ENCODE data around the gene EIF1. TPM values are rescaled to one million over a fixed set of nuclear protein-coding genes. Genes with fewer than 3 reads are reported as not detected.

The EIF1 gene
- total RNA-seq, 1 donor from 2014 or later = 1,088 TPM

DNA sequence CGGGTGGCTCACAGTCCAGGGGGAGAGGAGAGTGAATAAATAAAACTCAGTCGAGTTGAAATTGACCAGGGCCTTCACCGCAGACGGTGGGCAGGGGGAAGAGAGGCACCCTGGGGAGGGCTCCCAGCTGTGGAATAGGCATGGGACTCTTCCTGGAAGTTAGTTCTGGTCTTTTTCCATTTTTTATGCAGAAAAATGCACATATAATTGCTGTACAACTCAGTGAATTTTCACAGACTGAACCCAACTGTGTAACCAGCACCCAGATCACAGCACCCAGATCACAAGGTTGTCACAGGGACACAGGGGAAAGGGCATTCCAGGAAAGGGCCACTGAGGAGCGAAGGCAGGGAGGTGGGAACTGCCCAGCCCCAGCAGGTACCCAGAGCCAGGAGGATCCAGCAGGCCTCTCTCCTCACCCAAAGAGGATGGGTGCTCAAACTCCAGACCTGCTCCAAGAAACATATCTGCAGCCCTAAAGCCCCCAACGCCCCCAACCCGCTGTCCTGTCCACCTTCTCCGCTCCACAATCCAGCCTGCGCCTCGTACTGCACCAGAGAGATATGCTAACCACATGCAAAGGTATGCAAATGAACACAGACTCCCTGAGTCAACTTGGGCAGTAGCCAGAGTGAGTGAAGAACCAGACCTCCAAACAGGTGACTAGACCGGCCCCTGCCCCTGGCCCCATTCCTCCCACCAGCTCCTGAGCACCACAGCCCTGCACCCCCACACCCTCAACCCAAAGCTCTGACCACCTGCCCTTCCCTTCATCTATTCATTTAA lies 29.1 kb upstream of the EIF1 start:
- no peak overlapping the region for H3K4me3 Mint-ChIP-seq (ENCODE audit: unreplicated experiment)
- H3K27me3 Mint-ChIP-seq (ENCODE audit: unreplicated experiment) = peaks cover 2% of the 10 kb centered on the region
- H3K27ac Mint-ChIP-seq (ENCODE audit: unreplicated experiment) = no peak overlapping the region
- DNase-seq = no peak
- H3K36me3 Mint-ChIP-seq (ENCODE audit: unreplicated experiment) = no peaks in the 10 kb centered on the region
- H3K9me3 Mint-ChIP-seq (ENCODE audit: unreplicated experiment) = peaks cover 7% of the 10 kb centered on the region
- no peak for TF ChIP-seq CTCF (IDR thresholded peaks at IDR 0.05; ENCODE audit: partially characterized antibody, unreplicated experiment)
- peaks cover 3% of the 10 kb centered on the region for H3K4me1 Mint-ChIP-seq (ENCODE audit: low read depth, unreplicated experiment)

GRCh38 chr17:41660221-41660711 lies 28.4 kb upstream of the EIF1 start:
- TF ChIP-seq CTCF (IDR thresholded peaks at IDR 0.05; ENCODE audit: partially characterized antibody, unreplicated experiment) = no peak
- no peak overlapping the region for H3K27ac Mint-ChIP-seq (ENCODE audit: unreplicated experiment)
- DNase-seq = no peak

DNA sequence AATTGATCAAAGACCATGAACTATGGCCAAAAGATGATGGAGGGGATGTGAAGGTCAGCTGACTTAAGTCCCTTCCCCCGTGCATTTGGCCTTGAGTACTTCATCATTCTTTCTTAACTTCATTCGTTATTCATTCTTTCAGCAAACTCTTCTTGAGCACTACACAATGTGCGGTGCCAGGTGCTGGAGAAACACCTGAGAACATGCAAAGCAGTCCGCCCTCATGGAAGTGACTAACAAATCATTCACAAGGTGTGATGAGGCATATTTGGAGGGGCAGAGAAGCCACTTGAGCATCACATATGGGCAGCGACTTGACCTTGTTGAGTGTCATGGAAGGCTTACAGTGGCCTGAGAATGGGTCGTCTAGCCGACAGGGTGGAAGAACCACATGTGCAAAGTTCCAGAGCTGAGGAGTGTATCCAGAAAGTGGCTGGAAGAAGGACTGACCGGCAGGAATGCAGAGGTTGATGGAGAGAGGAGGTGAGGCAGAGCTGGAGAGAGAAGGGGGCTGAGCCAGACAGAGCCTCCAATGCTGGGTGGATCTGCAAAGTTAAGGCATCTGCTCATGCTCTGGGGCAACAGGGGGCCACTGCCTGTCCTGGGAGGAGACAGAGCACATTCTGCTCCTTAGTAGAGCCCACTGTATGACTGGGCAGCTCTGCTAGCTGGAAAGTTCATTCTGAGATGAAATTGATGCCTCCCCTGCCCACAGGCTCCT lies 25.1 kb upstream of the EIF1 start:
- H3K36me3 Mint-ChIP-seq (ENCODE audit: unreplicated experiment) = no peaks in the 10 kb centered on the region
- H3K4me3 Mint-ChIP-seq (ENCODE audit: unreplicated experiment) = no peak overlapping the region
- no peak overlapping the region for H3K27ac Mint-ChIP-seq (ENCODE audit: unreplicated experiment)
- H3K9me3 Mint-ChIP-seq (ENCODE audit: unreplicated experiment) = peaks cover 10% of the 10 kb centered on the region
- DNase-seq = no peak
- peaks cover 4% of the 10 kb centered on the region for H3K27me3 Mint-ChIP-seq (ENCODE audit: unreplicated experiment)
- TF ChIP-seq CTCF (IDR thresholded peaks at IDR 0.05; ENCODE audit: partially characterized antibody, unreplicated experiment) = no peak
- peaks cover 5% of the 10 kb centered on the region for H3K4me1 Mint-ChIP-seq (ENCODE audit: low read depth, unreplicated experiment)

More at GRCh38 chr17:41660221-41660711, 28.4 kb upstream of the EIF1 start:
- H3K36me3 Mint-ChIP-seq (ENCODE audit: unreplicated experiment) = no peaks in the 10 kb centered on the region
- peaks cover 7% of the 10 kb centered on the region for H3K9me3 Mint-ChIP-seq (ENCODE audit: unreplicated experiment)
- no peak overlapping the region for H3K4me3 Mint-ChIP-seq (ENCODE audit: unreplicated experiment)
- H3K27me3 Mint-ChIP-seq (ENCODE audit: unreplicated experiment) = peaks cover 2% of the 10 kb centered on the region
- peaks cover 3% of the 10 kb centered on the region for H3K4me1 Mint-ChIP-seq (ENCODE audit: low read depth, unreplicated experiment)

DNA sequence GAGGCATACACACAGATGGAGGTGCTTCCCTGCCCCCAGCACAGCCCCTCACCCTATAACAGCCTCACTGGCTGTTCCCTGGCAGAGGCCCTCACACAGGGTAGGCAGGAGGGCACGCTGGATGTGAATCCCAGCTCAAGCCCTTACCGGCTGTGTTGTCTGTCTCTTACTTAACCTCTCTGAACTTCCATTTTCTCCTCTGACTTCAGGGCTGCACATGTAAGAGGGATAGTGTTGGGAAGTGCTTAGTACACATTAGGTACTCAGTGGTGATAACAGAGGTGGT lies 24.6 kb upstream of the EIF1 start:
- H3K27ac Mint-ChIP-seq (ENCODE audit: unreplicated experiment) = no peak overlapping the region
- peaks cover 7% of the 10 kb centered on the region for H3K27me3 Mint-ChIP-seq (ENCODE audit: unreplicated experiment)
- H3K4me3 Mint-ChIP-seq (ENCODE audit: unreplicated experiment) = no peak overlapping the region
- no peak for TF ChIP-seq CTCF (IDR thresholded peaks at IDR 0.05; ENCODE audit: partially characterized antibody, unreplicated experiment)
- no peak for DNase-seq
- H3K9me3 Mint-ChIP-seq (ENCODE audit: unreplicated experiment) = peaks cover 10% of the 10 kb centered on the region
- no peaks in the 10 kb centered on the region for H3K36me3 Mint-ChIP-seq (ENCODE audit: unreplicated experiment)
- H3K4me1 Mint-ChIP-seq (ENCODE audit: low read depth, unreplicated experiment) = peaks cover 5% of the 10 kb centered on the region

Measured in glutamatergic neuron (in vitro differentiated cells).